NCI-H2107 treated with DMSO at 0.1 percent for 48 hours (cell line): Measurements from ENCODE around the gene ECE2.
A peak's percentile ranks its signal among the peaks of the same experiment; 100 is the strongest.

Experiments used
- DNase-seq: peaks from one replicate; lab custom pipeline; 2025; ENCODE audit not compliant: unreplicated experiment; lab: John Stamatoyannopoulos, UW

The ECE2 gene

GRCh38 chr3:184240384-184241140 lies 35.3 kb upstream of the ECE2 start:
- DNase-seq = no peak

DNA sequence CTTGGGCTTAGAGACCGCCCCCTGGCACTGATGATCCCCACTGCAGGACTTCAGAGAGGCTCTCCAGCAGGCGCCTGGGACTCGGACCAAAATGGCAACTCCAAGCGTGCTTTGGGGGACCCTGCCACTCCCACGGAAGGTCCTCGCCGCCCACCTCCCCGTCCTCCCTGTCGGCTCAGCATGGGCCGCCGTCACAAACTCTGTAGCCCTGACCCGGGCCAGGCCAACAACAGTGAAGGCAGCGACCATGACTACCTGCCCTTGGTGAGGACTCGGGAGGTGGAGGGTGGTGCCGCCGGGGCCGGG lies 34.7 kb upstream of the ECE2 start:
- DNase-seq = no peak

- DNase-seq = no peak
These were observed 34.1 kb upstream of the ECE2 start for GRCh38 chr3:184241447-184242296.

- no peak for DNase-seq
These were observed 33.5 kb upstream of the ECE2 start for GRCh38 chr3:184242297-184242685.

DNA sequence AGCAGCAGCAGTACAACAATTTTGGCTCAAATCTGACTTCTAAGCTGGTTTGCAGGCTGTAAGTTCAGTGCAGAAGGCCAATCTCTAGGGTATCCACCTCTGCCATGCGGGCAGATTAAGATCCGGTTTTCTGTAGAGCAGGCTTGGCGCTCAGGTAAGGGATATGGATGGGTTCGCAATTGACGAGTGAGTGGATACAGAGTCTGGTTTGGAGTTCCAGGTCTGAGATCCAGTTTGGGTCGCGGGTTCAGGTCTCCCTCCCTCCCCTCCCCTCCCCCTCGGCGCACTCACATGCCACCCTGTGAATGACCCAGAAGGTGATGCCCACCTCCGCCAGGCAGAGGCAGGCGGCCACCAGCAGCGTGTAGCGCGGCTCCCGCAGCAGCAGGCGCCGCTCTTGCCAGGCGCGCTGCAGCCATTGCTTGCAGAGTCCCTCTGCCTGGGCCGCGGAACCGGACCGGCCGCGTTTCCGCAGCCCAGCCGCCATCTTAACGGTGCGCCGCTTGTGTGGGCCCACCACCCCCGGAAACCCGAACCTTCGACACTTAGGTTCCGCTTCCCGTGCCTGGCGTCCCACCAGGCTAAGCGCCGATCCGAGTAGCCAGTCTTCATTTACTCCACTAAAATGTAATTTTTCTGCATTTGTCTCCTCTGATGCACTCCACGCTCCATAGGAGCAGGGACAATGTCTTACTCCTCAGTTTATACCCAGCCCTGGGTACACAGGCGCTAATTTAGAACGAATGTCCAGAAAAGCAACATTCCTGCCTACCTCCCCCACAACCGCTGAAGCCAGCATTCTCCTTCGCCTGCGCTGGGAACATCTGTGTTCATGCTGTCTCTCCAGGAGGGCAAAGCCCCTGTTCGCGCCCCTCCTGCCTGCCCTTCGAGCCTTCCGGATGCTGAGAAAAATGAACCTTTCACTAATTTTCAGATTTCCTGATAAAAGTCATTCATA lies 27.1 kb upstream of the ECE2 start, which contains the start of gene ALG3:
ALG3 (minus strand) TSS at position 509 of the 958 bp plus-strand sequence; CDS start at position 487, 22 bp downstream.
- DNase-seq = peak; percentile 86

DNA sequence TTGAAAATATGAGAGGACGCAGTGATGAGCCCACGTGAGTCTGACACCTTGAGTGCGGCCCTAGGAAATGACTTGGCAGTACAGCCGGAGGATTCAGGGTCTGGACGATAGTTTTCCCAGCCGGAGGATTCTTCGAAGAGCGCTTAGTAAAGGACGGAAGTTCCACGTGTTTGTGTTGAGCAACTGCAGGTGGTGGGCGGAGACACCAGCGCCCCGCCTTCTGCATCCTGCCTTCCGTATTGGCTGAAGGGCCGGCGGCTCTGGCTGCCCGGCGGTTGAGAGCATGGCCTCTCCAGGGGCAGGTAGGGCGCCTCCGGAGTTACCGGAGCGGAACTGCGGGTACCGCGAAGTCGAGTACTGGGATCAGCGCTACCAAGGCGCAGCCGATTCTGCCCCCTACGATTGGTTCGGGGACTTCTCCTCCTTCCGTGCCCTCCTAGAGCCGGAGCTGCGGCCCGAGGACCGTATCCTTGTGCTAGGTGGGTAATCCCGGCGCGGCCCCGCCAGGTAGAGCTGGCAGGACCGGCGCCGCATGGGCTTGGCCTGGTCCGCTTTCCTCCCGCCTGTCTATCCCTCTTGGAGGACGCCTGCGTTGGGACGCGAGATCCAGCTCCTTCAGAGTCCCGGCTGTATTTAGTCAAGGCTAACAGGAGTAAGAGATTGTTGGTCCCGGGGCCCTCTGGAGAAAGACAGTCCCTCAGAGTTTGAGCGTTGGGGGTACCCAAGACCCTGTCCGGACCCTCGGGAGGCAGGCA lies 26.2 kb upstream of the ECE2 start, which contains the start of gene EEF1AKMT4:
EEF1AKMT4 (plus strand) TSS at position 261 of the 755 bp plus-strand sequence; CDS start at position 284, 23 bp downstream.
- DNase-seq = peak; percentile 100

DNA sequence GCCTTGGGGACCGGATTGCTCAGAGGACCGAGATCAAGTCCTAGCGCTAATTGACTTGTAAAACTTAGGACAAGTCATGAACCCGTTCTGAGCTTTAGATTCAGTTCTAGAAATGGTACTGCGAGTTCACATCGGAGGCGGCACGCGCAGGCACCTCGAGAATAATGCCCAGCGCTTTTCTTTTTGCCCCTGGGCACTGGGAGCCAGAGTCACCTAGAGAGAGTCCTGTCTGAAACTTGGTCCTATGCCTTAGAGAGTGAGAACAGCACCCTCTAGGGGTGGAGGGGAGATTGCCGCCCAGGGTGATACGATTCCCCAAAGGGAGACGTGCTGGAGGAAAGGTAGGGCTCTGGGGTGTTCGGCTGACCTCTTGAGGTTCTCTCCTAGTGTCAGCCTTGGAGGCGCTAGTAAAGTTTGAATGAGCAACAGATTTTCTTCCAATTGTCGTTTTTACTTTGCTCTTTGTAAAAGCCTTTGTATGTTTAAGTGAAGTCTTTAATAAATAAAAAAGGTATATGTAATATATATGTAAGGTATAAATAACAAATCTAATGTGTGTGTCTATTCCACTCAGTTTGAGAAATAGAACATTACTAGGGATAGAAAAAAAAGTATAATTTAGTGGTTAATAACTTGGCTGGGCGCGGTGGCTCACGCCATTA lies 25.5 kb upstream of the ECE2 start:
- peak; percentile 100 for DNase-seq

DNA sequence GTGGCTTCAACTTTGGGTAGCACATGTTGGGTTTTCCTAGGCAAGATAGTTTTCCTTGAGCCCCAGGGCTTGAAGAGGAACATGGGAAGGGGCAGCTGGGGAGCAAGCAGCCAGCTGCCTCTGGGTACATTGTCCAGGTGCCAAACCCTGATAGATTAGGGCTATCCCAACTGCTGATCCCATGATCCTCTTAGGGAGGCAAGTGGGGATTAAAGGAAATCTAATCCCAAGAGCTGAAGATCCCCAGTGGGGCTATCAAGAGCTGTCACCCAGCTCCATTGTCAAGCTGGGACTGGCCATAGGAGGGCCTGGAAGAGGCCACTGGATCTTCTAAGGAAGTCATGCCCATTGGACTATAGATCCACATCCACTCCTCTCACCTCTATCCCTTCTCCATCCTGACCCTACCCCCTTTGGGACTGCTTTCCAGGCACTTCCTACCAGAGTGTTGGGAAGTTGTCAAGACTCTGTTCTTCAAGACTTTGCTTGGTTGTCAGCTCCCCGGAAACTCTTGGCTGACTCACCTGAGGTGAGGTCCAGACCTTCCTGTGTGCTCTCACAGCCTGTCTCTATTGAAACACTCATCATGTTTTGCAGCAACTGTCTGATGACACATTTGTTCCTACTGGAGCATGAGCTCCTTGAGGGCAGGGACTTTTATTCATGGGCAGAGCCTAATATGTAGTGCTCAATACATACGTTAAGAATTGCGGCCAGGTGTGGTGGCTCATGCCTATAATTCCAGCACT lies 20.4 kb upstream of the ECE2 start:
- no peak for DNase-seq

- no peak for DNase-seq
These were observed 18.5 kb upstream of the ECE2 start for GRCh38 chr3:184257083-184257915.

DNA sequence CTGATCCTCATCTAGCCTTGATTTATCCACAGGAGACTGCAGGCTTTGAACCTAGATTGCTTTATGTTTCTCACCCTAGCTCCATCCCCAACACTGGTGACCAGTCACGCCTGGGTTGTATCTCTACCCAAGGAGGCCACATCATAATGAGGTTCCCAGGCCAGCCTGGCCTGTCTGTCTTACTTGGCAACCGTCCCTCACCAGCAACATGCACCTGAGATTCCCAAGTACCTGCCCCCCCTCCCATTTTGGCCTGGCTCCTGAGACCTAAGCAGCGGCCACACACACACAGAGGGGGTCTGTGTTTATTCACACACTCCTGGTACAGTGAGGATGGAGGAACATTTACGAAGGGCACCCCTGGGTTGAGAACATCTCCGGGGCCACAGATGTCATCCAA lies 16.9 kb upstream of the ECE2 start:
- no peak for DNase-seq

DNA sequence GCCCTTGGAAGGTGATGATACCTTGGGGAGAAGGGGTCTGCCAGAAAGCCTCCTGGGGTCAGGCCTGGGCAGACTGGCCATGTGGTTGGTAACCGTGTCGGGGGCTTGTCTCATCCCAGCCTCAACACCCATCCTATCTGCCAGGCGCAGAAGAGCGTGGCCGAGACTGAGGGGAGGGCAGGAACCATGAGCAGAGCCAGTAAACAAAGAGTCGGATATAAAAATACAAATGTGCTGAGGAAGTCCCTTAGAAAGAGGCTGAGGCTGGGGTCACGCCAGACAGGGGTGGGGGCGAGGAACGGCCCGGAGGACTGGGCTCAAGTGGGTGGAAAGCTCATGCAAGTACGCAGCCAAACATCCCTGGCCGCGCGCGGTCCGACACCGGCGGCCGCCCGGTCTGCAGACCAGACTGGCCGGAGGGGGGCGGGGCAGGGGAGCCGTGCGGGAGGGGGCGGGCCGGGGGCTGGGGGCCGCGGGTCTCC lies 16.4 kb upstream of the ECE2 start:
- DNase-seq = no peak

DNA sequence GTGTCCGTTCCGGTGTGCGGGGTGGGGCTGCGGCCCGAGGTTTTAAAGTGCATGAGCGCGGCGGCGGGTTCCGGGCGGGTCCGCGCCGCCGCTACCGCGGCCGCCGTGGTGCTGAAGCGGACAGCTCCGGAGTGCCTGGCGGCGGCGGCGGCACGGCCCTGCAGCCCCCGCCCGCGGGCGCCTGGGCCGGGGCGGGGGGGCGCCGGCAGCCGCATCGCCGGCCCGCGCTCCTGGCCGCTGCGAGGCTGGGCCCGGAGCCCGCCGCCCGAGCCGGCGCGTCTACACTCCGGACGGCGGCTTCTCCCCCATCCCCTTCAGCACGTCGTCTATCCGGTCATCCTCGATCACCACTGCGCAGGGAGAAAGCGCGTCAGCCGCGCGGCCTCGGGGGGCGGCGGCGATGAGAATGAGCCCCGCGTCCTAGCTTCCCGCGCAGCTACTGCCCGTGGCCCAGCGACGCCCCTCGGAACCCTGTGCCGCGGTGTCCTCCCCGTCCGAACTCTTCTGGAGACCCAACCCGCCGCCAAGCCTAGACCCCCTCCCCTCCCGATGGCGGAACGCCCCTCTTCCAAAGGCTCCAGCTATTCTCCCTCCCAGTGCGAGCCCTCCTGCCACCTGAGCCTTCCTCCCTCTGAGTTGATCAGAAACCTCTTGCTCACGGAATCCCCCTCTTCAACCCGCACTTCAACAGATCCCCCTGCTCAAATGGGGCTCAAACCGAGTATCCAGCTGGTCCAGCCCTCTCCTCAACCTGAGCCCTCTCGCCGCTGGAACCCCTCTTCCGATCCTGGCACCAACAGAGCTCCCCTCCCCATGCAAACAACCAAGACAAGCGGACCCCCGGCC lies 15.7 kb upstream of the ECE2 start:
- DNase-seq = no peak

- DNase-seq = peak; percentile 38
These were observed 15.0 kb upstream of the ECE2 start for GRCh38 chr3:184260724-184261269.

DNA sequence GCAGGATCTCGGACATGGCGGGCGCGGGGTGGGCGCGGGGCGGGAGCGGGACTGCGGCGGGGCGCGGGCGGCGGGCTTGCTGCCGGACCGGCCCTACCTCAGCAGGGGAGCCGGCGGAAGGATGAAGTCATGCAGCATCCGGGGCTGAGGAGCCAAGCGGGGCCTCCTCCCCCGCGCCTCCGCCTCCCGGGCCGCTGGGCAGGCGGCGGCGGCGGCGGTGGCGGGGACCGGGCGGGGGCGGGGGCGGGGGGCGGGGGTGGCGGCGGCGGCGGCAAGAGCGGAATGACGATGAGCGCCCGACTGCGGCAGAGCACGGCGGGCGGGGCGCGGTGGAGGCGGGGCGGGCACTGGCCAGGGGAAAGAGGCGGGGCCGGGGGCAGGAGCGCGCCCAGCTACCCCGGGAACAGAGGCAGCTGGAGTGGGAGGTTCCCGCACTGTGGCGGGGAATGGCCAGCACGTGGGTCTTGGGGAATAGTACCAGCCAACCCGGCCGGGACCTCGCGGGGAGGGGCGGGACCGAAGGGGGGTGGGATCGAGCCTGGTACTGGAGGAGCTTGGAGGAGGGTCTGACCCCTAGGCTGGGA lies 14.5 kb upstream of the ECE2 start, which contains the start of gene CAMK2N2:
CAMK2N2 (minus strand) TSS at position 284 of the 584 bp plus-strand sequence; CDS start at position 16, 268 bp downstream.
- peak; percentile 96 for DNase-seq

DNA sequence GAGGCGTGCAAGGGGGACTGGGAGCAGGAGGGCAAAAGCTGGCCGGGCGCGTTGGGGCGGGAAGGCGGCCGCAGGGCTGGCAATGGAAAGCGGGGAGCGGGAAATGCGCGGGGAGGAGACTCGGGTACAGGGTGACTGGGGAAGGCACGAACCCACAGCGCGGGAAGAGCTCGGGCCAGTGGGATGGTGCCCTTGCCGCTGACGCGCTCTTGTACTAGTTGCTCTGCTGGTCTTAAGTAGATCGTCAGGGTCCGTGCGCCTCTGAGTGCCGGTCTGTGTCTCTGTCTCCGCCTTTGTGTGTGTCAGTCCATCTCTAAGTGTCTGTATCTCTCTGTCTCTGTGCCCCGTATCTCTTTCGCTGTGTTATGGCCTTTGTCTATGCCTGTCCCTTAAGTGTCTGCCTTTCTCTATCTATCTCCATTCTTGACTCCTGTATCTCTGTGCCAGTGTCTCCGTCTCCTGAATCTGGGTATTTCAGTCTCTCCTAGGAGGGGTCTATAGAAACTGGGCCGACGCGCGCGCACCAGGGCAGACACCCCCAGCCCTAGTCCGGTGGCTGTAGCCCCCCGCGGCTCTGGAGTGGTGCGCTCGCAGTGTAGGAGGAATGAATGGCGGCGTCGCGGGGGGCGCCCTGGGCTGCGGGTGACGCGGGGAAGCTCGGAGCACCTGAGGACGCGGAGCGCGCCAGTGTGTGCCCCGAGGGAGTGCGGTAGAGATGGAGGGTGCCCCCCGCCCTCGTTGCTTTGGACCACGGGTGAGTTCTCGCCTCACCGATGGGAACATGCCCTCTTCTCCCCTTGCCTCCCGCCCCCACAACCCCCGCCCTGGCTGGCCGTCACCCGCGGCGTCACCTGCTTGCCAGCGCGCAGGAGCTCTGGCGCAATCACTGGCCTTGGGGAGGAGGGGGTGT lies 13.7 kb upstream of the ECE2 start:
- DNase-seq = peak; percentile 81
